Renal cortex interstitium (tissue), 11 donors: Measurements from ENCODE around the gene TTC33. TPM values are rescaled to one million over a fixed set of nuclear protein-coding genes. Genes with fewer than 3 reads are reported as not detected.

Experiments
- DNase-seq, 11 donors: peaks; one replicate each; pipeline ENCODE4 v3.0.0-alpha.2; 2013; ENCODE audit warnings: low read depth in 9 of 11, low spot score in 4 of 11; ENCODE audit errors: extremely low read depth in 1 of 11
- polyA plus RNA-seq, 3 donors: library from polyadenylated mRNA; unstranded; fragments of 120-200 nt; gene quantifications; one replicate each; pipeline ENCODE4 v1.2.1, GENCODE V29; 2013; ENCODE audit not compliant: insufficient read length in 3 of 3

TTC33 gene
- polyA plus RNA-seq, 3 donors, result 33.3 to 39.8 (median 34.2) TPM

DNA sequence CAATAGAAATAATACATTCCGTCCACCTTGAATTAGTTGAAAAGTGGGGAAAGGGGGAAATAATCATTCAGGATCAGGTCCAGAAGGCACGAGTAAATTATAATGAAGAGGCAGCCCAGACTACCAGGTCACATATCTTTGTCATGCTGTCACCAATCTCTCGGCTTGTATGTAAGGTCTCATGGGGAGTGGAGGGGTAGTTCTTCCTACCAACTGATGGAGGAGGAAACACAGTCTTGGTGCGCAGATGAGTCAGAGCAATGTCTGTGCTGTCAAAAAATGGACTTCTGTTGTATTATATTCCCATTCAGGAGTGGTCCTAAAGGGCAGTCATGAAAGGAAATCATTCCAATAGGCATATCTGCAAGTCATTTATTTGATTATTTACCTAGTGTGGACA, 240.3 kb downstream of the TTC33 start:
- no peak for DNase-seq

DNA sequence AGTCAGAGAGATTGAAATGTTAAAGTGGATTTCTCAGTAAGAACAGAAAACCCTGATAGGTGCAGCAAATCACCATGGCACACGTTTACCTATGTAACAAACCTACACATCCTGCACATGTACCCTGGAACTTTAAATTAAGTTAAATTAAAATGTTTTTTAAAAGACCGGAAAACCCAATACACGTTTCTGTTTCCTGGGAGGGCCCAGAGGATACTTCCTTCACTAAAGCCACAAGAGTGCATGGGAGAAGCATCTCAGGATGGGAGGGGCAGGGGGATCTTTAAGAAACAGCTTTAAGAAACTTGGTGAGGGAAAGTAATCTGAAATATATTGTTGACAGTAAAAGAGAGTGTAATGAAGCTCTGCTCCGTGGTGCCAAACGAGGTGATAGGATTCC, 240.8 kb downstream of the TTC33 start:
- DNase-seq, result no peak

DNA sequence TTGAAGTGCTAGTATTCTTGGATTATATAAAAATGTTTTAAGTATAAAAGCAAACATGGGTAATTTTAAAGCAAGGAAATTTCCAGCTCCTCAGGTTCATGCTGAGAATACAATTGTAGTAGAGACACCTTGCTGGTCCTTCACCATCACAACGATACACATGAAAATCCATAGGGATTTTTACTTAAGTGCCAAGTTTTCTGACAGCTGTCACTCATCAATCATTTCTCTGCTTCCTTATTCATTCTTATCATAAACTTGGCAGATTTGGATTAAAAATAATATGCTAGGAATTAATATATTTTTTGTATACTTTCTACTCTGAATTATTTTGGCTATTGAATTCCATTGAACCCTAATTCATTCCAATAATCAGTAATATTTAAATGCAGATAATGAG, 244.0 kb downstream of the TTC33 start:
- no peak for DNase-seq

DNA sequence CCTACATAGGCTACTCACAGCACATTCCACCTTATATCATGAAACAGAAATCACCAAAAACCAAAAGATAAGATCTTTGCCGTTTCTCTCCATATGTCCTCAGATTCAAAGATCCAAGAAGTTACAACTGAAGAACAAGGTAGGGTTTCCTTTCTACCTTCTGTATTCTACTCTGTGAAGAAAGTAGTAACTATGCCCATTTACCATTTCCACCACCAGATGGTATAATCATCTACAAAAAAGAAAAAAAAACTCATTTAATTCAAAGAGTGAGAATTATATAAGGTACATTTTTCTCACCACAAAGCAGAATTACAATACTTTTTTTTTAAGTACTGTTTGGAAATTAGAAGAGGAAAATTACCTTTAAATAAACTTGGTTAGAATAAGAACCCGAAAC, 248.7 kb downstream of the TTC33 start:
- no peak for DNase-seq

DNA sequence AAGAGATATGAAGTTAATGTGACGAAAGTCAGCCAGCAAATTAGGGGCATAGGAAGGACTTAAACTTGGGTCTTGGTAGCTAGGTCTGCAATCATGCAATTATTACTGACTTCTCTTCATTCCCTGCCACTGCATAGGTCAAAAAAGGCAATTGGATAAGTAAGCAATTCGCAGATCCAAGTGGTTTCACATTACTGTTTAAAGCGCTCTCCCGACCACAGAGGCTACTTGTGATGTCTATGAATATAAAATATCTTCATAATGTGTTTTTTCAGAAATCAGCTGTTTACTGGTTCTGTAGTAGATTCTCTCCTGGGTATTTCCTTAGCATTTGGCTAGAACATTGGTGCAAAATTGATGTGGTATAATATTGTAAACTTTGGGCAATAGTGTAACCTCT, 250.7 kb downstream of the TTC33 start:
- no peak for DNase-seq

DNA sequence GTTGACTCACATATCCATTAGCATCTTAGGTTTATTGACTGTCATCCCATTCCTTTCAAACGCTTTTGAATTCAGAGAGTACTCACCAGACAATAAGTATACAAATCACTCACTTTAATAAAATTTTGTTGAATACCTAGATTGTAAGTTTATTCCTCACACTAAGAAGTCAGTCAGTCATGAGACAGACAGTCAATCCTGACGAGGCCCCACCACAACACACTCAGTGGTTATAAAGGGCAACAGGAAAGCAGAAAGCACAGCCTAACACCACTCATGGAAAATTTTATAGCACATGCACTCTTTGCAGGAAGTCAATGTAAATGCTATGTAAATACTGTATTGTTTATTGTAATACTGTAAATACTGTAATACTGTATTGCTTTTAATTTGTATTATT, 252.3 kb downstream of the TTC33 start:
- DNase-seq, result no peak

DNA sequence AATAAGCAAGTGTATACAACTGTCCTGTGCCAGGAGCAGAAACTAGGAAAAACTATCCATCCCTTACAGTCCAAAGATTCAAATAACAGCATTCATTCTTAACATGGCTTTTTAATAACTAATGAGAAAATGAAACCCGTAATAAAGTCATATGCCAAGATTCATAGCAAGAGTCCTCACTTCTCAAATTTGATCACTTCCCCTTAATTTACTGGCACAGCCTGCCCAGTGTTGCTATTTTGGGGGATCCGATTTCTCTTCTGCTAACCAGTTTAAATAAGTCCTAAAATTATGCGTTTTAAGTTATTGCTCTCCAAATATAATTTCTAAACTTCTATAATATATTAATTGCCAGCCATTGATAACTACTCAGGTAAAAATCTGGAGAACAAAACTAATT, 253.0 kb downstream of the TTC33 start:
- no peak for DNase-seq

DNA sequence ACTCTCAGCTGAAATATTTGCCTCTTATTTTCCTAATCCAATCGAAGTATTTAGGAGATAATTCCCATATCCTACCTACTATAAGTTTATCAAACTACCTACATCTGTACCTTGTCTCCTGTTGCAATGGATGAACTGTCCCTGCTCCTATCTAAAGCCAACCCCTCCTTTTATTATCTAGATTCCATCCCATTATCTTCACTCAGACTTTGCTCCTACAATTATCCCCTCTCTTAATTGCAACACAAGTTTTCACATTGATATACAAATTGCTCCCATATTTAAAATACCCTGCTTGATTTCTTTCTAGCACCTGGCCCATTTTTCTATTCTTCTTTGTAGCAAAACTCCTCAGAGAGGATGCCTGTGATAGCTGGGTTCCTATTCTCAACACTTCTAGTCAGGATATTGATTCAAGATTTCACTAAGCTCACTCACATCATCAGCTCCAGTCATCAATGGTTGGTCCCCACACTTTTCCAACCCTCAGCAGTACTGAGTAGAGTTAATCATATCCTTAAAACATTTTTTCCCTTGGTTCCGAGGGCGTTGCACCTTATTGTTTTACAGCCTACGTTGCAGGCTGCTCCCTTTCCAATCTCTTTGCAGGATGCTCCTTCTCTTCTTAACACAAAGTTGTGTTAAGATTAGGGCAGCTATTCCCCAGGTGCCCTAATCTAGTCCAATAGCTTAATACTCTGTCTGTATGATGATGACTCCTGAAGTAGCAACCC, 253.9 kb downstream of the TTC33 start:
- no peak for DNase-seq

DNA sequence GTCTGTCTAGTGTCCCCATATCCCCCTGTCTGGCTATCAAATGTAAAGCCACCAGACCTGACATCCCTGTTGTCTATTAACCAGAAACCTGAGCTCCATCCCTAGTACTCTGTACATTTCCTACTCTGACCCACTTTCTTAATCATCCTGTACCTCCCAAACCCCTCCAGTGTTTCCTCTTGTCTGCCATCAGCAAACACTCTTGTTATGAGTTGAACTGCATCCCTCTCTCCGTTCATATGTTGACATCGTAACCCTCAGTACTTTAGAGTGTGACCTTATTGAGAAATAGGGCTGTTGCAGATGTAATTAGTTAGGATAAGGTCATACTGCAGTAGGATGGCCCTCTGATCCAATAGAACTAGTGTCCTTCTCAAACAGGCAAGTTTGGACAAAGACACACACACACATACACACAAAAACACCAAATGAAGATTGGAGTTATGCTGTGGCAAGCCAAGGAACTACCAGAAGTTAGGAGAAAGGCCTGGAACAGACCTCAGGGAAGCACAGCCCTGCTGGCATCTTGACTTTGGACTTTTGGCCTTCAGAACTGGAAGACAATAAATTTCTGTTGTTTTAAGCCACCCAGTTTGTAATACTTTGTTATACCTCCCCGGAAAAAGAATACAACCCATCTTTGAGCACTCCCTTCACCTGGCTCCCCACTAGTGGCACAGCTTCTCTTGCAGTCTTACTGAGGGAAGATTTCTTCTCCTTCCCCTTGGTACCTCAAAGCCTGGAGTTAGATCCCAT, 256.1 kb downstream of the TTC33 start:
- no peak for DNase-seq

DNA sequence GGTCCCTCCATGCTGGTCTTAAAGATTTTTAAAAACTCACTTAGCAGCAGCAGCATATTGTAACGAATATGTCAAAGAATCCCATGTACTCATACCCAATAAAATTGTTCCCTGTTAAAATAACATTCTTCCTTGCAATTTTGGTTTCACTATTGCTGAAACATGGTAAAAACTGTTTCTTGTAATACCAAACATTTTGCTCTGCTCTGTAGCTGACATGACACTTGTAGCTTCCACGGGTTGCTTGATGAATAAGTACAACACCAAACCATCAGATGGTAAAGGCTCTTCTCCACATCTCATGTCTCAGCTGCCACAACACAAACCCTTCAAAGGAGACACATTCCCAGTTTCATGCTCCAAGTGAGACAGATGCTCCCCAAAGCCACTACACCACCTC, 256.8 kb downstream of the TTC33 start:
- no peak for DNase-seq

DNA sequence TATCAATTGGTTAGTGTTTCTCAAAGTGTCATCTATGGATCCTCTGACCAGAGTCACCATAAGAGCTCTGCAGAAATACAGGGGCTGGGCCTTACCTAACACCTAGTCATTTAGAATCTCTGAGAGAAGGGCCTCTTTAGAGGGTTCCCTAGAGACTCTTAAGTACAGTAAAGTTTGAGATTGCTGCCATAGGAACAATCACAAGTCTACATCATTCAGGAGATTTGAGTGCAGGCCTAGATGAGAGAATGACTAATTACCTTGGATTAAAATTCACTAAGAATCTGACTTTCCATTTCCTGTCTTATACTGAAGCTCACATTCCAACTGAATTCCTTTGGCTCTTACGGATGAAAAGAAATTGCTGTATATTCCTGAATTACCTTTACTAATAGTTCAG, 258.2 kb downstream of the TTC33 start:
- DNase-seq, result no peak

DNA sequence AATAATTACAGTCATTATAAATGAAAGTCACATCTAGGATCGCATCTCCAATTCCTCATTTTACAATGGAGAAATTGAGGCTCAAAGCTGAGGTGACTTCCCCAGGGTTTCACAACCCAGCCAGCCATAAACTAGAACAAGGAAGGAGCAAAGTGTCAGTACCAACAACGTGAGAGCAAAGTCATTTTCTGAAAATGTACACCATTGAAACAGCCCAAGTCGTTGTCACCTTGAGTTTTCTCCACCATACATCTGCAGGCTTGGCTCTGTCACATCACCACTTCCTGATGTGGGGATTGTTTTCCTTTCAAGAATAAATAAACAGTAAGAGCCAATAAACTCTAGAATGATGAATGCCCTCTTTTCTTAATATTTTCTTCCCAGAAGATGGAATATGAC, 260.5 kb downstream of the TTC33 start:
- DNase-seq, result no peak

DNA sequence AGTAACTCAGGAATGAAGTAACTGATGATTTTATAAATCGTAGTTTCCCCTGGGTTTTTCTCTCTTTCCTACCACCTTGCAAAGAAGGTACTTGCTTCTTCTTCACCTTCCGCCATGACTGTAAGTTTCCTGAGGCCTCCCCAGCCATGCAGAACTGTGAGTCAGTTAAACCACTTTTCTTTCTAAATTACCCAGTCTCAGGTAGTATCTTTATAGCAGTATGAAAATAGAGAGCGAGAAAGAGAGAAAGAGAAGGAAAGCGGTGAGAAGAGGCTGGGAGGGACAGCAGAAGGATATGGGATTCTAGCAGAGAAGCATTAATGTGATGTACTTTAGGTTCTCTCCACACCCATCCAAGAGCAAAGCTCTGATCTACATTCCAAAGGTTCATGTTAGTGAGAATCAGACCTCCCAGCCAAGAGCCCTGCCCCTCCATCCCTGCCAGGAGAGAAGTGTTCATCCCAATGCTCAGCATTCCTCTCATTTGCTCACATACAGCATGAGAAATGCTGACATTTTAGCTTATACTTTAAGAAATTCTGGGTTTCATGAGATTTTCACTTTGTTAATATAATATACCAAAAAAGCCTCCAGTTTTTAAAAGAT, 261.0 kb downstream of the TTC33 start:
- no peak for DNase-seq

DNA sequence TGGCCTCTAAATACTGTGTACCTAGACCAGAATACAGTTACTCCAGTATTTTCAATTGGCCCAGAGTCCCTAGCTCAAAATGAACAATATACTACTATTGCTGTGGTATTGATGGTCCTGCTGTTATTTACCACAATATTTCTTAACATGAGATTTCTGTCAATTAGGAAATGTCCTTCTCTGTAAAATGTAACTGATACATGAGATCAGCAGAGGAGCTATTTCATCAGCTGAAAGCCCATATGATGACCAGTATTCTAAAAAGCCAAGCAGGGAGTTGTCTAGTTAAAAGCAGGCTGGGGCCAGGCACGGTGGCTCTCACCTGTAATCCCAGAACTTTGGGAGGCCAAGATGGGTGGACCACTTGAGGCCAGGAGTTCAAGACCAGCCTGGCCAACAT, 263.7 kb downstream of the TTC33 start:
- DNase-seq, result no peak

DNA sequence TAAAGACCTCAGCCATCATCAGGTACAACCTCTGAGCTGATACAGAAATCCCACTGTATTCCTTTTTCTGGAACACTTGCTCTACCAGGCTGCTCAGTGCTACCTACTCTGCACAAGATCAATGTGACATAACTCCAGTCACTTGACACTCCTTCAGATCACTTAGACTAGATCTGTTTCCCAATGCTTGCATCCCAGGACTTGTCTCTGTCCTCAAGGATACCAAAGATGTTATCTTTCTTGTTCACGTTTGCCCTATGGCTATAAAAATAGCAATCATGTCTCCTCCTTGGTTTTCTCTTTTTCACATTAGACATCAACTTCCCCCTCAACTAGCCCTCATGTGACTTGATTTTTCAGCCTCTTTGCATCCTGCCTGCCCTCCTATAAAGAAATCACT, 264.1 kb downstream of the TTC33 start:
- no peak for DNase-seq

DNA sequence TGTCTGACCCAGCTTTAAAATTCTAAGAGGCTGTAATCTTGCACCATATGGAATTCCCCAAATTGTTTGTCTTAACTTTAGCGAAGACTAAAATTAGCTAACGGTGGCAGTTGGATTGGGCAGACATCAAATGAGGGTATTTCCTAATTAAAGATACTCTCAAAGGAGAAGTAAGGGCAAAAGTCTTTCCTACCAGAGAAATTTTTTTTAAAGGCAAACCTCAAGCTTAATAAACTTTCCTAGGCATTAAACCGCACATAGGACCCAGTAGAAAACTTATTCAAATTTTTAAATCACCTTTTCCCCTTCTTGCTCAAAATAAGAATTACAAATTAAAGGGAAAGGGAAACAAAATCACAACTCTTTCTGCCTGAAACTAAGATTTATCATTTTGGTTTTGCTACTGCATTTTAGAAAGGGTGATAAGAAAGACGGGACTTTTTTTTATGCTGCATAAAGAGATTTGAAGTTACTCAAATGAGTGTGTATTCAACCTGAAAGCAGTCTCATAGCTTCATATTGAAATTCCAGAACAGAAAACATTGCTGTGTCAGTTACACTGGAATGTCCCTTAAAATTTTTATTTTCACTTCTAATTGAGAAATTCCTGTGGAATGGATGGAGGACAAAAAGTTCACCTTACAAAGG, 265.2 kb downstream of the TTC33 start:
- DNase-seq, result no peak

DNA sequence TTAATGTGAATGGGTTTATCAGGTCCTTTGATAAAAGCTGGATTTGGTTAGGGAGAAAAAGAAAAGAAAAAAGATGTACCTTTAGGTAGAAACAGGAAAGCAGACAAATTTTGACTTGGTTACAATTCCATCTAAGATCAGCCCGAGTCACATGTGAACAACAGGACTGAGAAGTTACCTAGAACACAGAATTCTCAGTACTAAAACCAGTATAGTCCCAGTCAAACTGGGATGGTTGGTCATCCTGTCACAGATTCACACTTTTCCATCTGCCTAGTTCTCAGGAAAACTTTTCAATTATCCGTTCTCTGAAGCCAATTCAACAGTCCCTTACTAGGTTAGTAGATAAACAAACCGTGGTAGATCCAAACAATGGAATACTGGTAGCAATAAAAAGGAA, 266.3 kb downstream of the TTC33 start:
- no peak for DNase-seq

DNA sequence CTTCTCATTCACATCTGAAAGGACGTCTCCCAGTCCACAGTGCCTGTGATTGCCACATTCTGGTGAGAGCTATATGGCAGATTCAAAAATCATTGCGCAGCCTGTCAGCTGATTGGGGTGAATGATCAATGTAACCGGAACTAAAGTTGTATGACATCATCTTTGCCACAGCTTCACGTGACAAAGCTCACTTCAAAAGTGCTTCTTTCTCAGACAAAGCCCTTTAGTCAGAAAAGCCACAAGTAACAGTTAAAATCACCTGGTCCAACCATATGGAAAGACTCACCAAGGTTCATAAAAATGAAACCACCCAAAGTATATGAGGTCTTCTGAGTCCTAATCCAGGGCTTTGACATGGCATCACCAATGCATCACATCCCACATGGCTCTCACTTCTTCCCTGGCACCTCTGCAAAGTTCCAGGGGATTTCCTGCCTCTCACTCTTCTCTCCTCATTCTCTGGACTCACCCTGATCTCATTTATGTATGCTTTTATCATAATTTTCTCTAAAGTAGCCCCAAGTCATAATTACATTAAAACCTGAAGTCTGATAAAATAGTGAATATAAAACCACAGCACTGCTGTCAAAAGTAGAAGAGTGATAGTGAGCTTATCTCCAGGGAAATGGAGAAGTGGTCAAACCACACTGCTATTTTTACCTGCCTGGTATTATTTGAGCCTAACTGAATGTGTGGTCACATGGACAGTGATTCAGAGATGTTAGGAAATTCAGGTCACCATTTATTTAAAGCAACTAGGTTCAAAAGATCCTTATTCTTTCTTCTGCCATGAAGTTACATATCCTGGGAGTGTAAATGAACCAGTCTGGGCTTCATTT, 269.1 kb downstream of the TTC33 start:
- DNase-seq, result no peak
